Loucy (cell line): Measurements from ENCODE around the gene PPFIBP1.
A peak's percentile ranks its signal among the peaks of the same experiment; 100 is the strongest.

ENCODE experiments used
- H2AFZ ChIP-seq: fragments of 200-600 bp; sonication (generic); 2 replicates; pipeline ENCODE4 v1.6.0; 2016; ENCODE audit warnings: antibody characterized with exemption, mild to moderate bottlenecking, low read length, moderate library complexity
- H3F3A ChIP-seq: fragments of 200-600 bp; 2 replicates; pipeline ENCODE4 v1.6.0; 2016; ENCODE audit warnings: antibody characterized with exemption, low read depth, mild to moderate bottlenecking
- H3K27me3 ChIP-seq: fragments of 200-600 bp; sonication (generic); 2 replicates; pipeline ENCODE4 v1.6.1; 2014; ENCODE audit warnings: low read length, mild to moderate bottlenecking; ENCODE audit not compliant: insufficient read depth, poor library complexity, severe bottlenecking
- H3K36me3 ChIP-seq: fragments of 200-600 bp; sonication (generic); 2 replicates; pipeline ENCODE4 v1.6.1; 2016; ENCODE audit warnings: low read length; ENCODE audit not compliant: insufficient read depth
- H3K4me1 ChIP-seq: fragments of 200-600 bp; sonication (generic); 2 replicates; pipeline ENCODE4 v1.5.1; 2014; ENCODE audit warnings: low read length, mild to moderate bottlenecking; ENCODE audit not compliant: insufficient read depth, poor library complexity, severe bottlenecking
- H3K4me2 ChIP-seq: fragments of 200-600 bp; sonication (generic); 2 replicates; pipeline ENCODE4 v1.6.0; 2014; ENCODE audit warnings: antibody characterized with exemption, low read length, low read depth, mild to moderate bottlenecking; ENCODE audit not compliant: poor library complexity, severe bottlenecking
- H3K4me3 ChIP-seq: fragments of 200-600 bp; sonication (generic); 2 replicates; pipeline ENCODE4 v1.5.1; 2014; ENCODE audit warnings: low read length, mild to moderate bottlenecking, mixed read lengths; ENCODE audit not compliant: poor library complexity, severe bottlenecking
- H3K79me2 ChIP-seq: fragments of 200-600 bp; sonication (generic); 2 replicates; pipeline ENCODE4 v1.6.1; 2014; ENCODE audit warnings: low read length; ENCODE audit not compliant: insufficient read depth
- H3K9ac ChIP-seq: fragments of 200-600 bp; sonication (generic); 2 replicates; pipeline ENCODE4 v1.6.0; 2014; ENCODE audit warnings: mild to moderate bottlenecking, low read depth, low read length, moderate library complexity; ENCODE audit not compliant: poor library complexity, severe bottlenecking
- H3K9me2 ChIP-seq: fragments of 200-600 bp; sonication (generic); replicated peaks from 2 replicates; pipeline ENCODE4 v1.6.1; 2016; ENCODE audit warnings: low read depth, low read length, mixed read lengths
- H3K9me3 ChIP-seq: fragments of 200-600 bp; sonication (generic); 2 replicates; pipeline ENCODE4 v1.6.1; 2014; ENCODE audit warnings: mild to moderate bottlenecking, antibody characterized with exemption, low read length, low read depth; ENCODE audit not compliant: insufficient read depth
- H4K20me1 ChIP-seq: fragments of 200-600 bp; sonication (generic); 2 replicates; pipeline ENCODE4 v1.6.0; 2014; ENCODE audit warnings: antibody characterized with exemption, low read length, mild to moderate bottlenecking; ENCODE audit not compliant: insufficient read depth, poor library complexity, severe bottlenecking
- EZH2phosphoT487 ChIP-seq: fragments of 200-600 bp; IDR thresholded peaks from 2 replicates; pipeline ENCODE4 v1.6.1; 2018; ENCODE audit warnings: antibody characterized with exemption, mild to moderate bottlenecking, moderate library complexity, borderline replicate concordance
- TF ChIP-seq, protein P1 (sequence below): fragments of 200-600 bp; sonication (generic); conservative IDR thresholded peaks from 2 replicates; pipeline ENCODE4 v1.5.1; 2014; ENCODE audit warnings: mild to moderate bottlenecking, antibody characterized with exemption, low read length

Gene PPFIBP1

DNA sequence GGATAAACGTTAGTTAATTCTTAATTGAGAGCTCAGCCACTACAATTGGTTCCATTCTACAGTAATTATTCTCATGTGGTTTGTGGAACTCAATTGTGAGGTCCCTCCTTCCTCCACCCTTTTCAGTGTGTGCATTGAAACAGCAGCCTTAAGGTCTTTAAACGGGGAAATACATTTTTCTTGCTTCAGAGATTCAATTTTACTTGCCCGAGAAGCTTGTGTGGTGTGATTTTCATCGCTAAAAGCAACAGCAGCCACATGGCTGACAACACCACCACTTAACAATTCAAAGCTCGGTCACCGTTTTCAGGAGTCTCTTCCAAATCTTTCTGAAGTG is 733 bp upstream of the PPFIBP1 start:
- no peaks in the 10 kb centered on the region for H4K20me1 ChIP-seq
- H3K9ac ChIP-seq: peak overlapping the region; percentile 80
- H3K9me3 ChIP-seq: no peaks in the 10 kb centered on the region
- peak overlapping the region; percentile 94 for H2AFZ ChIP-seq
- no peaks in the 10 kb centered on the region for H3F3A ChIP-seq
- H3K4me1 ChIP-seq: peaks cover 29% of the 10 kb centered on the region
- peak overlapping the region; percentile 84 for H3K4me3 ChIP-seq
- H3K9me2 ChIP-seq: no peaks in the 10 kb centered on the region
- no peaks in the 10 kb centered on the region for H3K27me3 ChIP-seq
- no peaks in the 10 kb centered on the region for H3K36me3 ChIP-seq
- TF ChIP-seq, protein P1, sequence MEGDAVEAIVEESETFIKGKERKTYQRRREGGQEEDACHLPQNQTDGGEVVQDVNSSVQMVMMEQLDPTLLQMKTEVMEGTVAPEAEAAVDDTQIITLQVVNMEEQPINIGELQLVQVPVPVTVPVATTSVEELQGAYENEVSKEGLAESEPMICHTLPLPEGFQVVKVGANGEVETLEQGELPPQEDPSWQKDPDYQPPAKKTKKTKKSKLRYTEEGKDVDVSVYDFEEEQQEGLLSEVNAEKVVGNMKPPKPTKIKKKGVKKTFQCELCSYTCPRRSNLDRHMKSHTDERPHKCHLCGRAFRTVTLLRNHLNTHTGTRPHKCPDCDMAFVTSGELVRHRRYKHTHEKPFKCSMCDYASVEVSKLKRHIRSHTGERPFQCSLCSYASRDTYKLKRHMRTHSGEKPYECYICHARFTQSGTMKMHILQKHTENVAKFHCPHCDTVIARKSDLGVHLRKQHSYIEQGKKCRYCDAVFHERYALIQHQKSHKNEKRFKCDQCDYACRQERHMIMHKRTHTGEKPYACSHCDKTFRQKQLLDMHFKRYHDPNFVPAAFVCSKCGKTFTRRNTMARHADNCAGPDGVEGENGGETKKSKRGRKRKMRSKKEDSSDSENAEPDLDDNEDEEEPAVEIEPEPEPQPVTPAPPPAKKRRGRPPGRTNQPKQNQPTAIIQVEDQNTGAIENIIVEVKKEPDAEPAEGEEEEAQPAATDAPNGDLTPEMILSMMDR: no peak
- TF ChIP-seq EZH2phosphoT487: no peak
- peak overlapping the region; percentile 71 for H3K4me2 ChIP-seq
- H3K79me2 ChIP-seq: peaks cover 26% of the 10 kb centered on the region

DNA sequence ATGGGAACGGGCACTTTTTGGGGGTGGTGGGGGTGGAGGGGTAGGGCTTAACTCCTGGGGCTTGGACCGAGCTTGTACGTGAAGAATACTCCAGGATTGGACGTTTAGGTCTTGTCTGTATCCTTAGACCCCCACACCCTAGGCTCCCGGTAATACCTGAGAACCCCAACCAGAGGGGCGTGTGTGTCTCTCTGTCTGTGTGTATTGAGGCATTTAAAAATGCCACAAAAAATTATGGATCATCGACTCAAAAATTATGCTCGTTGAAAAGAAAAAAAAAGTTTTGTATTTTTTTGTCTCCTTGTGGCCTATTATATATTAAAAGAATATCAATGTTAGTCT is 459 bp downstream of the PPFIBP1 start:
- Histone ChIP-seq H3K79me2 (peaks cover 29% of the 10 kb centered on the region), H3F3A (no peaks in the 10 kb centered on the region), H3K9ac (peak overlapping the region; percentile 80), H3K4me3 (peak overlapping the region; percentile 84), H3K9me2 (no peaks in the 10 kb centered on the region), H3K9me3 (no peaks in the 10 kb centered on the region), H3K27me3 (no peaks in the 10 kb centered on the region), H3K4me2 (peak overlapping the region; percentile 71), H4K20me1 (no peaks in the 10 kb centered on the region), H2AFZ (peak overlapping the region; percentile 94), H3K4me1 (peaks cover 32% of the 10 kb centered on the region), H3K36me3 (no peaks in the 10 kb centered on the region)
- no peak for TF ChIP-seq EZH2phosphoT487
- TF ChIP-seq, protein P1: no peak

DNA sequence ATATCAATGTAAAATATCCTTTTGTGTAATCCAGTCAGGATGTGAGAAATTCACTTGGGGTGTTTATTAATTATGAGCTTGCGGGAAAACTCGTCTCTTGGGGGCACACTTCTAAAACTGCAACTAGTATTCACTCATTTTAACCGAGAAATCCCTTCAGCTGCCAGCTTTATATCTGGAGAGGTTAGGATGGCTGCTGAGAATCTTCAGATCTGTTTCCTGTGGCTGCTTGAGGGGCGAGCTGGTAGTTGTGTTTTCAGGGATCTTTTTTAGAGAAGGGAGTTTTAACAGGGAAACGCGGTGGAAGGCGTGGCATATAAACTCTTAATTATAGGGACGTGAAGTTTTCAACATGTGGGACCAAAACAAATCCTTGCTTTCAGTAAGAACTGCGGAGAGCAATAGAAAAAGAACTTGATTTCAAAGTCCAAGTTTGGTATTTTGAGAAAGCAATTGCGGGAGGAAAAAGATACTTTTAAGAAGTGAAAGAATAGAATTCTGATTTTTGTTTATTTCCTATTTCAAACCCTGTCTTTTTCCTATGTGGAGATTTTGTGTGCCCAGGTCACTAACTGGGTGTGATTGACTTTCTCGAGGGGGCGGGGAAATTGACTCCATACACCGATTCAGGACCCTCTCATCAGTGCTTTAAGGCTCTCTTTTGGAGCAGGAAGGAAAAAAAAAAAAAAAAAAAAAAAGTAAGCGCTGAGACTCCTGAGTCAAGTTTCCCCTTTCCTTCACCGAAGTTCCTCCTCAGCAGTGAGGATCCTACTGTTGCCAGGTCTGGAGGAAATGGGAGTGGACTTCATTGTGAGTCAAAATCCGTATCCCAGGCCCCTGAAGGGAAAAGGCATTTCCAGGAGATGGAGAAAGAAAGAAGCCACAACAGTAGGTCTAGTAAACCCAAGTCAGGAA is 1.1 kb downstream of the PPFIBP1 start:
- peak overlapping the region; percentile 71 for H3K4me2 ChIP-seq
- no peaks in the 10 kb centered on the region for H3K36me3 ChIP-seq
- no peak for TF ChIP-seq EZH2phosphoT487
- TF ChIP-seq, protein P1: peak; percentile 11; the same call in 1 of the 2 replicates
- H3K4me3 ChIP-seq: peak overlapping the region; percentile 84
- H3K9me2 ChIP-seq: no peaks in the 10 kb centered on the region
- peaks cover 37% of the 10 kb centered on the region for H3K4me1 ChIP-seq
- peak overlapping the region; percentile 57 for H2AFZ ChIP-seq
- peak overlapping the region; percentile 80 for H3K9ac ChIP-seq
- no peaks in the 10 kb centered on the region; the same call in 1 of the 2 replicates for H3F3A ChIP-seq
- no peaks in the 10 kb centered on the region for H3K27me3 ChIP-seq
- no peaks in the 10 kb centered on the region for H3K9me3 ChIP-seq
- no peaks in the 10 kb centered on the region for H4K20me1 ChIP-seq
- peaks cover 29% of the 10 kb centered on the region for H3K79me2 ChIP-seq
